Posterior vena cava (tissue), 2 donors: ENCODE results near the gene KRT20. TPM values are rescaled to one million over a fixed set of nuclear protein-coding genes. Genes with fewer than 3 reads are reported as not detected.
"Not testable (repeated sequence)": the region's sequence is repeated elsewhere in the genome, so short reads cannot be mapped to it uniquely, and the experiment has no call there.

Source experiments
- DNase-seq: peaks from one replicate; pipeline ENCODE4 v3.0.0-alpha.2; 2020; ENCODE audit warnings: low spot score
- intact Hi-C, 2 donors: fragments of 100-400 bp; cut with DNase I; formaldehyde crosslinking; loops; one replicate each; pipeline versions ENCODE4 v1.14.1 to v1.14.2; 2022 to 2023
- total RNA-seq, 2 donors: library from RNA; stranded (reverse); fragmentation: NEBNext Ultra II Directional; extraction: Animal tissue kit (Norgen Biotek cat#: 25700); gene quantifications; one replicate each; pipeline ENCODE4 v1.2.1, GENCODE V29; 2021
- donor health status: DM: yes; HTN: yes; CAD: no.
- donor health status: DM: yes; HTN: yes; CAD: no.

Gene KRT20
- total RNA-seq, 2 donors from 2014 or later = not detected

DNA sequence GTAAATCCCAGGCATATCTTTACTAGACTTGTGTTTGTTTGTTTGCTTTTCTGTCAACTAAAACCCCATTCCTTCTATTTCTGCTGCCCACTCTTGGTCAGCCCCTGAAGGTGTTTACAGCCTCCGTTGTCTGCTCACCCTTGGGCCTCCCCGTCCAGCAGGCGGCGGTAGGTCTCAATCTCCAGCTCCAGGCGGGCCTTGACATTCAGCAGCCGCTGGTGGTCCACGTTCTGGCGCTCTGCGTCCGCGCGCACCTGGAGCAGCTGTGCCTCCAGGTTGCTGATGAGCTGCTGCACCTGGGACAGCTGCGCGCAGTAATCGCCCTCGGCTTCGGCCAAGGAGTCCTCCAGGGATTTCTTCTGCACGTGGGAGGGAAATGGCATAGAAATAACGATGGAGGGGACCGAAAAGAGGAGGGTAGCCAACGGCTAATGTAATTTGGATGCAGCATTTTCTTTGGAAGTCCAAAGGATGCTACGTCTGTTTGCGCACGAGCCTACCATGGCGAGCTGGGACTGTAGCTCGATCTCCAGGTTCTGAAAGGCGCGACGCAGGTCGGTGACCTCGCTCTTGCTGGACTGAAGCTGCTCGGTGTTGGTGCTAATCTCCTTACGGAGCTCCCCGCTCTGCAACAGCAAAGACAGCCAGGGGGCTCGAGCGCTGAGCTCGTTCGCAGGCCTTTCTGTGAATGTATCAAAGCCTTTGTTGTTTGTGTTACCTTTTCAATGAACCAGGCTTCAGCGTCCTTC, 21.9 kb downstream of the KRT20 start:
- intact Hi-C loops = no loop called here
- no peak for DNase-seq

DNA sequence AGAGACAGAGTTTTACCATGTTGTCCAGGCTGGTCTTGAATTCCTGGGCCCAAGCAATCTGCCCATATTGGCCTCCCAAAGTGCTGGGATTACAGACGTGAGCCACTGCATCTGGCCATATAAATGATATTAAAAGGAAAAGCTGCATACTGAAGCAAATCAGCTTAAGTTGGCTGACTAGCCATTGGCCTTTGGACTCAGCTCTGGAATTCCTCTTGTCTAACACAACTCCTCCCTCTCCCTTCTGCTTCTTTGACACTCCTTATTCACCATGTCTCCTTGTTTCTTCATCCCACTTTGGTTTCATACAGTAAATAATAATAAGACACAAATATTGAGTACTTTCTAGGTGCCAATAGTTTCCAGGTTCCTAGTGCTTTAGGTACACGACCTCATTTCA, 25.5 kb downstream of the KRT20 start:
- DNase-seq = no peak
- intact Hi-C loops = no loop called here

DNA sequence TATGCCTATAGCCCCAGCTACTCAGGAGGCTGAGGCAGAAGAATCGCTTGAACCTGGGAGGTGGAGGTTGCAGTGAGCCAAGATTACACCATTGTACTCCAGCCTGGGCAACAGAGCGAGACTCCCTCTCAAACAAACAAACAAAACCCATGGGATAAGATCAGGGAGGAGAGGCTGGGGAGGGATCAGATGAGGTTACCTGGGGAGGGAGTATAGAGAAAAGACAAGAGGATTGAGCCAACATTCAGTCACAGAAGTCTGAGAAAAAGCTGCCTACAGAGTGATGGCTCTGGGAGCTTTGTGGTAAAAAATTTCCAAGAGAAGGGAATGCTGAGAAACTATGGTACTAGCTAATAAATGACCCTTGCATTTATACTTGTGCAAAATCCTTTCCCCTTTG, 26.4 kb downstream of the KRT20 start:
- not testable (repeated sequence) for DNase-seq
- intact Hi-C loops = loop anchor here in 1 of 2 donors (1.0 kb wide), 1 partner anchor 805 kb away; no protein-coding TSS in a partner anchor

DNA sequence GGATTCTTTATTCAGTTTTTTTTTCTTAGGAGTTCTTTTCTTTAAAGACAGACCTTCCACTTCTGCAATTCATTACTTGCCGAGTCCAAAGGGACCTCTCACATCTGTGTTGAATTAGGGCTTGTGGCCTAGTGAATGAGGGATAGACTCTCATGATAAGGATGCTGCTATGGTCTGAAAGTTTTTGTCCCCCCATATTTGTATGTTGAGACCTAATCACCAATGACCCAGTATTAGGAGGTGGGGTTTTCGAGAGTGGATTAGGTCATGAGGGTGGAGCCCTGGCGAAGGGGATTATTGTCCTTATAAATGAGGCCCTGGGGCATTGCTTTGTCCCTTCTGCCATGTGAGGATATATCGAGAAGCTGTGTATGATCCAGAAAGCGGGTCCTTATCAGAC, 27.5 kb downstream of the KRT20 start:
- no peak for DNase-seq
- intact Hi-C loops = no loop called here

DNA sequence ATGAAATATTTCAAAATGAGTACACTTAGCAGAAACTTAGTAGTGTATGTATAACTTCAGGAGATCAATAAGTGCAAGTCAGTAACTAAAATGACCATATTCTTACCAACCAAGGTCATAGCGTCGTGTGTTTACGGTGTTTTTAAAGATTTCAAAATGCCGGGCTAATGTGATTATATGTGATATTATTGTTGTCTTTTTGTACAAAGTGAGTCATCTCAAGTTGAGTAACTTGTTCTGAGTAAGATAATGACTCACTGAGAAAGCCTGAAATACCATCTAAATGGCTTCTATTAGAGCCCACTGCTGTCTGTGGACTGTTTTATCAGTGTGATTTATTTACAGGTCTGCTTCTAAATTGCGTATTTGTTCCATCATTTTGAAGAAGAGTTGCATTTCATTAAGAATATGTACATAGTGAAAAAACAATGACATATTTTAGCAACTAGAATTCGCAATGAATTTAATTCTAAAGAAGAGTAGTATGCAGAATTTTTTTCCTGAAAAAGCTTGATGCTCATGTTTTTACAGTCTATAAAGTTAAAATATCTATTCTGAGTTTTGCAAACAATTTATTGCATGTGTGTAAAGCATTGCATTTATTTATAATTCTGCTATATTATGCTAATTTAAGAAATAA, 30.7 kb downstream of the KRT20 start:
- intact Hi-C loops = no loop called here
- no peak for DNase-seq

DNA sequence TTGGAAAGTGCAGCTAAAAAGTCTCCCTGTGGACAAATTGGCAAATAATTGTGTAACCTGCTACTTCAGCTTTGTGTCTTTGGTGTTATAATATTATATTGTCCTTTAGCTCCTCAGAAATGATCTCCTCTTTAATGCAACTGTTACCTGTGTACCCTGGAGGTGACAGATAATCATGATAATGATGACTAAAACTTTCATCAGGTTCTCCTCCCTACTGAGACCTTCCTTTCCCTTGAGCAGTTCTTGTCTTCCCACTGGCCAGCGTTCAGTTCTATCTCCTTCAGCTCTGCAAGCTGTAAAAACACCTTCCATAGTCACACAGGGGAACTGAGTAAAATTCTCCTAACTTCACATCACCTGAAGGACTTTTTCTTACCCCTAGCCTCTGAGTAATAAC, 32.7 kb downstream of the KRT20 start:
- DNase-seq = no peak
- intact Hi-C loops = no loop called here

DNA sequence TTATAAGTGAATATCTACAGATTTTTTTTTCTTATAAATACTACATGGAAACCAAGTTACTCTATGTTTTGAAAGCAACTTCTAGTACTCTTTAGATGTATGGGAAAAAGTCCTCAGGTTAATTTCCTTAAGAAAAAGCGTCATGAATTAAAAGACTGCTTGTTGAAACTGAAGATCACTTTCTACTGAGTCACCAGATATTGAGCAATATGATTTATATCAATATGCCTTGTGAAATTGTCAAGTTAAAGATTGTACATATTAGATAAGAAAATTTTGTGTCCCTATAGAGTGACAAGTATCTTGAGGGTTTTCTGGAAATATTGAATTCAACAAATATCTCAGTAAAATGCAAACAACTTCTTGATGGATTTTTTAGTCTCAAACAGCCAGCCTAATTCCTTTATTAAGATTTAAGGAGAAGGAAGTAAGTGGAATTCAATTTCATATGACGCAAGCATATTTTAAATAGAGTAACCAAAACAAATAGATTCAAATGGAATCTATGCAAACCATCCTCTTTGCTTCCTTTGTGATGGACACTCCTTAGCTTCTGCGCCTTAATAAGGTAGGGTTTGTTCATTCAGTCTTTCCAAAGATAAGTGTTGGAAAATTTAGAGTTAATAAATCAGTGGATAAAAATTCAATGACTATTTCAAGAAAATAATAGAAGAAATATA, 34.6 kb downstream of the KRT20 start:
- no peak for DNase-seq
- intact Hi-C loops = no loop called here

DNA sequence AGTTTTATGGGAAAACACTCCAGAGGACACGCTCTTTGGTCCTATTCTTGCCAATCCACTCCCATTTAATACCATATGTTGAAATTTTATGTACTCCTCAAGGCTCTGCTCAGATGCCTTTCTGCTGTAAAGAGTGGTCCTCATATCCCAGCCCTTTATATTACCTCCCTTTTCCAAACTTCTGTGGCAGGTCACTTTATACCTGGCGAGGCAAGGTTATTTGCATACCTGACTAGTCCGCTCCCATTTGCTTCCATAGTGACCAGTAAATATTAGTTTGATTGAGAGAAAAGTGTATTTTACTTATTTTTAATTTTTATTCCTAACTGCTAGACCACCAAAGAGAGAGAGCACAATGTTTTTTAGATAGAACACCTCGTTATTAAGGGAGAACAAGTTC, 35.3 kb downstream of the KRT20 start:
- intact Hi-C loops = no loop called here
- no peak for DNase-seq

DNA sequence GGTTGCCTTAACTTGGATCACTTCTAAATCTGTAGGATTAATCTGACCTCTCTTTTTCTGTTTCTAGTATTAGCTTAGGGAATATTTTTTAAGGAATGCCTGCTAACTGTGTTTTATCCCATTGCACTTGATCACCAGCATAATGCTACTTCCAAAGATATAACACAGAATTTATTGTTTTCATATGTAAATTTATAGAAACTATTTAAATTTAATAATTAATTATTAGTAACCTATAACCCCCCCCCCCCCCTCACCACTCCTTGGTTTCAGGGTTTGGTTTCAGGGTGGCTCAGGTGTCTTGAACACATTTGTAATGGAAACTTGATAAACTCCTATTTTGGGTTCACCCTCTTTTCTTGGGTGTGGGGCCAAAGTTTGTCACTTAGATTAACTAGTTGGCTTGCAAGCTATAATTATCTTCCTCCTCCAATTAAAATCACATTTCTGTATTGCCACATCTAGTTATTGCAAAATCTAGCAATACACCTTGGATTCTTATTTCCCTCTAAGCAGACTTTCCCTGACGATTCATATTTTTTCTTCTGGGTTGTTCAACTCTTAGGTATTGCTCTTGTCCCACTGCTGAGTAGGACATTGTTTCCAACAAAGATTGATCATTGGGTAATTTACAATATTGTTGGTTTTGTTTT, 36.3 kb downstream of the KRT20 start:
- no peak for DNase-seq
- intact Hi-C loops = no loop called here

DNA sequence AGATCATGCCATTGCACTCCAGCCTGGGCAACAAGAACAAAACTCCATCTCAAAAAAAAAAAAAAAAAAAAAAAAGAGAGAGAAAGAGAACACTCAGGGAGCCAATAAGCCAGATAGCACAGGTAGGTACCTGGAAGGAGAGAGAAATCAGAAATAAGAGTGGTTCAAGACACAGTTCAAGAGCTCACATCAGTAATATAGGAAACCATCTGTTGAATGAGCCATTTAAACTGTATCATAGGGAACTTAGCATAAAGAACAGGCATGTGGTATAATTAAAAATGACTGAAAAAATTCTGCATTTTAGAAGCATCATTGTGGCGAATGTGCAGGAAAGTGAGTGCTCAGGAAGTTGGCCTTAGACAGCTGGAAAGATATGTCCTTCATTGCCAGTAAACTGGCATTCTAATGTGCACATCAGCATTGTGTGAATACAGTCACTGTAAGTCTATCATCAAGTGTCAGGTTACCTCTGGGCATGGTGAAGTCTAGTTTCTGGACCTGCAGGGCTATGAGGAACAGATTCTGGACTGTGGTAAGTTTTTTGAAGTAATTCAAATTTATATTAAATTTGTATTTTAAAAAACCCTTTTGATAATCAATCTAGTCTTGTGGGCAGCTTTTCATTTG, 38.4 kb downstream of the KRT20 start:
- DNase-seq = no peak
- intact Hi-C loops = no loop called here

DNA sequence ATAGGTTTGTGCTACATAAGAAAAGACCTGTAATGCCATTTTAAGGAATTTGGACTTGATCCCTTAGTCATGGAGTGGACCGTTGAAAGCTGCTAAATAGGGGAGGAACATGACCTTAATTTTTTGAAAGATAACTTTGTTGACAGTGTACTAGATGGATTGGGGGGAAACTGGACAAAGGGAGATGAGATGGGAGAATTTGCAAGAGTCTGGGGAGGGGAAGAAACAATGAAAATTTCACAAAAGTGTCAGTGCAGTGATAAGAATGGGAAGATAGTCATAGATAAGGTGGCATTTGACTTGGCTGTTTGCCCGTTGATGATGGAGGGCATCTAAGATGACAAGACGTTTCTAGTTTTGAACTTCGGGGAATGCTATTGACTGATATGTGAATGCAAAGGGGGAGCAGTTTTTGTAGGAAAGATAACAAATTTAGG, 40.4 kb downstream of the KRT20 start:
- DNase-seq = no peak

DNA sequence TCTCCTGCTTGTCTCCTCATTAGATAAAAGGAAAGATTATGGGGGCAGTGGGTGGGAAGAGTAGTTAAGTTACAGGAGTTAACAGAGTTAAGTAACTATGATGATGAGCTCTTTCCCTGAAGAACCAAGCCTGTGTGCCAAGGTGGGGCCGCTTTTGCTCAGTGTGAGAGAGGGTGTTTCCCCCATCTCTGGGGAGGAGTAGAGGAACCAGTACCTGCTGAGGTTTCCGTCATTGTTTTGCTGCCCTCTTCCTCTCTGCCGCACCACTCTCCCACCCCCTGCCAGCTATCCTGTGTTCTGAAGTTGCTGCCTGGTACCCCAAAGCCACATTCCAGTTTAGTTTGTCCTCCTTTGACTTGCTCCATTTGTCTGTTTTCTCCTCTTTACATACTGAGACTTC, 41.8 kb downstream of the KRT20 start:
- intact Hi-C loops = no loop called here
- DNase-seq = no peak

More for the DNA sequence above, 40.4 kb downstream of the KRT20 start:
- intact Hi-C loops = no loop called here

DNA sequence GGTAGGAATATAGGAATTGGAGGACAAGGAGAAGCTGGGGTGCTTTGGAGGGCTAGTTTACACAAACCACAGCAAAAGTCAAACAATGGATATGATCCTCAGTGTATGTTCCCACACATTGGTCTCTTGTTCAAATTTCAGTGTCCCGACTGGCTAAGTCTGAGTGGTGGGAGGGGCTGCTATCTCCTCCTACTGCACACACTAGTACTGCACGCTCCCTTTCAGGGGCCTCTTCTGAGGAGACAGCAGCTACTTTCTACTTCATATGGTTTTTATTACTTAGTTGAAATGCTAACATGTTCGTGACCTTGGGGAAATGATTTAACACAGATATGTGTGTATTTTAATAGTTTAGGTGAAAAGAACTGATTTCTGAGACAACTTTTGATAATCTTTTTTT, 43.8 kb downstream of the KRT20 start:
- no peak for DNase-seq
- intact Hi-C loops = no loop called here

DNA sequence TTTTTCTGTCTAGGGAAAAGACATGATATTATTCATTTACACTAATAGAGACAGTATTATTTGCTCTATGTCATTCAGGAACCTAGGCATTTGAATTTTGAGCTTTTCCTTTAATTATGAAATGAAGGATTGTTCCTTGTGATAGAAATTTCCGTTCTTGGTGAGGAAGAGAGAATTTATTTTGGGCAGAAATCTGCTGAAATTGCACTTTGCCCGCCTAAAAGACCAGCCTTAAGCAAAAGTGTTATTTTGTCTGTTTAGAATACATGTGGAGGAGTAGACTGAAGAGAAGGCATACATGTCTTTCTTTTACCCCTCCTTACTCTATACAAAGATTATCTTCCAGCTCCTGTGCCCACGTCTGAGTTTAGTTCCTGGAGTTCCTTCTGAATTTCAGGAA, 45.8 kb downstream of the KRT20 start:
- no peak for DNase-seq
- intact Hi-C loops = no loop called here

DNA sequence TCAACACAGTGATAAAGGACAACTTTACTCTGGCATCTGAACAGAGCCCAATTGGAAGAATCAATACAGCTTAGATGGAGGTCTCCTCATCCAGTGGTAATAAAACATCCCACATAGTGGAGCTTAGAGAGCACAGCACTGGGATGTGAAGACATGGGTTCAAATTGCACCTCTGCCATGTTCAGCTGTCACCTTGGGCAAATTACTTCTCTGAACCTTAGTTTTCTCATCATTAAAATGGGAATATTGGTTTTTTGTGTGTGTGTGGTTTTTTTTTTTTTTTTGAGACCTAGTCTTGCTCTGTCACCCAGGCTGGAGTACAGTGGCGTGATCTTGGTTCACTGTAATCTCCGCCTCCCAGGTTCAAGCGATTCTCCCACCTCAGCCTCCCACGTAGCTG, 49.0 kb downstream of the KRT20 start:
- intact Hi-C loops = no loop called here
- no peak for DNase-seq

DNA sequence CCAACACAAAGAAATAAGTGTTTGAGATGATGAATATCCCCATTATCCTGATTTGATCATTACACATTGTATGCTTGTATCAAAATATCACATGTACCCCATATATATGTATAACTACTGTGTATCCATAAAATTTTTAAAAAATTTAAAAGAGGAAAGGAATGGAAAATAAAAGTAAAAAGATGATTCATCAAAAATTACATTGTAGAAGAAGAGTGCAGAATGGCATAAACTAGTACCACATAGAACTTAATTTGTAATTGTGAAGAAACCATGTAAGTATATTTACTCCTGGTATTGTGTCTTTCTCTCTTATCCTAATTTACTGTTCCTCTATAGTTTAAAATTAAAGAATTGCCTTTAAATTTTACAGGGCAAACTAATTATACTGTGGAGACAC, 51.2 kb downstream of the KRT20 start:
- intact Hi-C loops = no loop called here
- DNase-seq = no peak

DNA sequence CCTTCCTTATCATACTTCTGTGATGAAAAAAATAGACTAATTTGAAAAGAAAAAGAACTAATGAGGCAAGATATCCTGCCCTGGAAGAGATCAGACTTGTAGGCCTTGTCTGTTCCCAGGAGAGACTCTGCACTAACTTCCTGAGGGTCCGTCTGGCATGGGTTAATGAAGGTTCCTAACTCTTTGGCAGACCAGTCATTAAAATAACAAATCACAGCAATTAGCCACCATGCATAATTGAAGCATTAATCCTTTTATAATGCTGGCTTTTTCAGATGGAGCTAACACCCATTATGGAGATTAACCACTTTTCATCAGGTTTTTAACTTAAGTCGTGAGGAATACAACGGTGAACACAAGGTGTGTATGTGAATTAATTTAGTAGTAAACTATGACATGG, 52.2 kb downstream of the KRT20 start:
- DNase-seq = no peak
- intact Hi-C loops = no loop called here

DNA sequence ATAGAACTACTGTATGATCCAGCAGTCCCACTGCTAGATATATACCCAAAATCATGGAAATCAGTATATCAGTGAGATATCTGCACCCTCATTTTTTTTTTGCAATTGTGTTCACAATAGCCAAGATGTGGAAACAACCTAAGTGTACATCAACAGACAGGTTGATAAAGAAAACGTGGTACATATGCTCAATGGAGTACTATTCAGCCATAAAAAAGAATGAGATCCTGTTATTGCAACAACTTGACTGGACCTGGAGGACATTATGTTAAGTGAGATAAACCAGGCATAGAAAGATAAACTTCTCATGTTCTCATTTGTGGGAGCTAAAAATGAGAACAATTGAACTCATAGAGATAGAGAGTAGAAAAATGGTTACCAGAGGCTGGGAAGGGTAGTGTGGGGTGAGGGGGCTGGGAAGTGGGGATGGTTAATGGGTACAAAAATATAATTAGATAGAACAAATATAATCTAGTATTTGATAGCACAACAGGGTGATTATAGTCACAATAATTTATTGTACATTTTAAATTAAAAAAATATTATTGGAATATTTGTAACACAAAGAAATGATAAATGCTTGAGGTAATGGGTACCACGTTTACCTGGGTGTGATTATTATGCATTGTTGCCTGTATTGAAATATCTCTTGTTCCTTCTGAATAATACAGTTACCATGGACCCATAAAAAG, 54.8 kb downstream of the KRT20 start:
- intact Hi-C loops = no loop called here
- no peak for DNase-seq

DNA sequence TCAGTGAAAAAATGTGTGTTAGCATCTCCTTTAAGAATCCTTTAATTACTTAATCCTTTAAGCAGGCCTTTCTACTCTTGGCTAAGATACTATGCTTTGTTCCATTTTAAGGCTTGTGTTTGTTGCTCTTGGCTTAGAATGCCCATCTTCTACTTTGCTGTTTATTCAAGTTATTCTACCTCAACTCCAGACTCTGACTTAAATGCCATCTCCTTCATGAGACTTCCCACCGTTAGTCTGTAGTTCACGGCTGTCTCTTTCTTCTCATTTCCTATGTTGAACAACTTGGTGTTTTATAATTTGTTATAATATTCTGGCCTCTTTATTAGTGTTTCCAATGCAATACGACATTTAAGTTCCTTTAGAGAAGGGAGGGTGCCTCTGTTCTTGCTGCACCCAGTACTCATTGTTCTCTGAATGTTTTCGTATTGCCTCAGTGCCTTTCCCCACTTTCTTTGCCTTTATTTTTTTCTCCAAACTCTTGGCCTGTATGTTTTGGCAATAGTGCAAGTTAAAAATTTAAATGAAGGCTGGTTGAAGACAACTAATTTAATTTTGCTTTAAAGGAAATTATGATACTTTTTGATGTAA, 56.5 kb downstream of the KRT20 start:
- DNase-seq = no peak
- intact Hi-C loops = no loop called here
